Heart left ventricle (tissue), 16 donors: ENCODE results near the gene FCGR1A. TPM values are rescaled to one million over a fixed set of nuclear protein-coding genes. Genes with fewer than 3 reads are reported as not detected.
"Not testable (repeated sequence)": the region's sequence is repeated elsewhere in the genome, so short reads cannot be mapped to it uniquely, and the experiment has no call there.

Experiments used
- ATAC-seq, 4 donors: fragments of 200-7000 bp; cut with Tn5 transposase; one replicate each; pipeline ENCODE4 v1.9.1; 2020 to 2022; ENCODE audit warnings: moderate library complexity in 4 of 4, mild to moderate bottlenecking in 3 of 4, moderate number of reproducible peaks in 1 of 4
- DNase-seq, 5 donors: peaks; one replicate each; pipeline ENCODE4 v3.0.0-alpha.2; 2020
- H3K27ac ChIP-seq, 12 donors: fragments of 200-600 bp; sonication (generic) in 4 of 12; one replicate each; pipeline versions ENCODE4 v1.5.0 to v1.8.0; 2016 to 2022; ENCODE audit warnings: mild to moderate bottlenecking in 2 of 12
- H3K27me3 ChIP-seq, 9 donors: fragments of 200-600 bp; sonication (generic) in 2 of 9; one replicate each; pipeline versions ENCODE4 v1.5.1 to v1.8.0; 2016 to 2022; ENCODE audit warnings: mild to moderate bottlenecking in 3 of 9
- H3K36me3 ChIP-seq, 9 donors: fragments of 200-600 bp; sonication (generic) in 2 of 9; one replicate each; pipeline versions ENCODE4 v1.5.0 to v1.8.0; 2018 to 2022; ENCODE audit warnings: mild to moderate bottlenecking in 2 of 9
- H3K4me1 ChIP-seq, 12 donors: fragments of 200-600 bp; sonication (generic) in 4 of 12; one replicate each; pipeline versions ENCODE4 v1.5.0 to v1.8.0; 2016 to 2022; ENCODE audit warnings: mild to moderate bottlenecking in 3 of 12
- H3K4me3 ChIP-seq, 12 donors: fragments of 200-600 bp; sonication (generic) in 4 of 12; one replicate each; pipeline versions ENCODE4 v1.5.0 to v1.8.0; 2017 to 2022; ENCODE audit warnings: mild to moderate bottlenecking in 9 of 12, moderate library complexity in 4 of 12
- H3K9me3 ChIP-seq, 12 donors: fragments of 200-600 bp; sonication (generic) in 4 of 12; one replicate each; pipeline versions ENCODE4 v1.5.0 to v1.8.0; 2016 to 2022; ENCODE audit warnings: mild to moderate bottlenecking in 1 of 12
- WGBS, 4 donors: extraction: QIAGEN DNeasy Blood & Tissue Kit in 2 of 4; methylation state at CpG; one replicate each; pipeline versions ENCODE4 v1.1.5 to v1.1.7; 2013 to 2018; 5-methylcytosine and 5-hydroxymethylcytosine counted together
- intact Hi-C, 10 donors: fragments of 100-400 bp; cut with DNase I; formaldehyde crosslinking; loops; one replicate each; pipeline versions ENCODE4 v1.11.1 to v1.14.2; 2022
- polyA plus RNA-seq, 2 donors: library from polyadenylated mRNA; stranded (reverse); fragments of 200-250 nt; gene quantifications; one replicate each; pipeline ENCODE4 v1.2.3, GENCODE V29; 2013
- total RNA-seq, 9 donors: library from RNA; depleted of rRNA in 2 of 9; stranded (reverse); fragments of >200 nt in 2 of 9; fragmentation: NEBNext Ultra II Directional in 3 of 9; extraction: Animal tissue kit (Norgen Biotek cat#: 25700) in 3 of 9; gene quantifications; one replicate each; pipeline versions ENCODE4 v1.1.0 to v1.2.4, GENCODE V29; 2016 to 2023
- donor health status: ischemic (EF 13 %, LVEDD 7.1; RV severe dilation, severe dysfunction).
- donor health status: healthy with polysubstance abuse.
- donor health status: DM: no; HTN: yes; CAD: no.
- donor health status: DM: no; HTN: no; CAD: no.
- donor health status: ischemic (EF 25% LVEDD 6.9; RV normal size, moderate dysfunction).
- donor health status: ischemic (EF 25% LVEDD 5.7; RV mildly dilated, moderate dysfunction).
- donor health status: healthy.
- donor health status: DM: yes; HTN: yes; CAD: no.
- donor health status: ischemic (EF 35%, LVEDD 5.7; RV mildly dilated, moderate dysfunction).
- donor health status: nonischemic (EF 11% LVEDD 7.7; RV severe dilation, severe dysfunction).
- donor health status: DM: yes; HTN: yes; CAD: no.
- donor health status: PGD.
- donor health status: ischemic (EF 29% LVEDD 5.4; RV normal size, mild dysfunction).
- donor health status: nonischemic (EF 23%, LVEDD 6.1; RV moderate dilation, normal function).

FCGR1A gene
- total and polyA plus RNA-seq, 11 donors: 0.37 to 52.0 (median 1.9) TPM; not detected in 1

DNA sequence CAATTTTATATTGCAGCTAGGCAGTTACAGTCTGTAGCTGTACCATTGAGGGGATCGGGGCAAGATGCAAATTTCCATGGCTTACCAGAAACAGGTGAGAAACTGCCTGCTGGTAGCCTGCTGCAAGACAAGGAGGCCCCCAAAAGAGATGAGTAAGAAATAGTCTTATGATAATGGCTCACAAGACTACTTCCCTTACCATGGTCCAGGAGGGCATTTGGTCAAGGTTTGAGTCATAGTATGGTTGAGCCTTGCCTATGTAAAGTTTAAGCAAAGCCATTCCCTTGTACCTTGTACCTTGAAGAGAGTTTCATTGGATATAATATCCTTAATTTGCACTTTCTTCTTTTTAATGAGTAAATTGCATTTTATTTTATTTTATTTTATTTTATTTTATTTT is 30.3 kb upstream of the FCGR1A start:
- H3K4me3 ChIP-seq, H3K4me1 ChIP-seq, H3K9me3 ChIP-seq, DNase-seq, intact Hi-C loops, ATAC-seq, H3K36me3 ChIP-seq, H3K27ac ChIP-seq: not testable (repeated sequence)
- WGBS, 4 donors: 90 to 100% (median 98%) methylated on average over 1 of the region's 1 CpG
- peaks cover 0 to 14% (median 0%) of the 10 kb centered on the region in 9 donors for H3K27me3 ChIP-seq

GRCh38 chr1:149753466-149753865 is 29.0 kb upstream of the FCGR1A start:
- H3K27ac ChIP-seq, H3K36me3 ChIP-seq, H3K4me3 ChIP-seq, H3K27me3 ChIP-seq, H3K9me3 ChIP-seq, intact Hi-C loops, ATAC-seq, H3K4me1 ChIP-seq, DNase-seq: not testable (repeated sequence)
- WGBS, 4 donors: 11 to 44% (median 36%) methylated on average over 1 of the region's 2 CpGs

GRCh38 chr1:149755294-149755693 is 27.2 kb upstream of the FCGR1A start:
- H3K36me3 ChIP-seq, H3K4me3 ChIP-seq, H3K9me3 ChIP-seq, H3K4me1 ChIP-seq, DNase-seq, H3K27me3 ChIP-seq, intact Hi-C loops, H3K27ac ChIP-seq: not testable (repeated sequence)
- peak in 1 of 4 donors; percentile 50 for ATAC-seq
- 67 to 85% (median 74%) methylated on average over 1 to 2 of the region's 2 CpGs for WGBS, 4 donors

- H3K36me3 ChIP-seq, H3K9me3 ChIP-seq, H3K27me3 ChIP-seq, ATAC-seq, DNase-seq, H3K4me3 ChIP-seq, H3K4me1 ChIP-seq, H3K27ac ChIP-seq, intact Hi-C loops: not testable (repeated sequence)
- WGBS, 4 donors: 47 to 86% (median 70%) methylated on average over 2 of the region's 2 CpGs
Observed at GRCh38 chr1:149762294-149762693, 20.2 kb upstream of the FCGR1A start.

DNA sequence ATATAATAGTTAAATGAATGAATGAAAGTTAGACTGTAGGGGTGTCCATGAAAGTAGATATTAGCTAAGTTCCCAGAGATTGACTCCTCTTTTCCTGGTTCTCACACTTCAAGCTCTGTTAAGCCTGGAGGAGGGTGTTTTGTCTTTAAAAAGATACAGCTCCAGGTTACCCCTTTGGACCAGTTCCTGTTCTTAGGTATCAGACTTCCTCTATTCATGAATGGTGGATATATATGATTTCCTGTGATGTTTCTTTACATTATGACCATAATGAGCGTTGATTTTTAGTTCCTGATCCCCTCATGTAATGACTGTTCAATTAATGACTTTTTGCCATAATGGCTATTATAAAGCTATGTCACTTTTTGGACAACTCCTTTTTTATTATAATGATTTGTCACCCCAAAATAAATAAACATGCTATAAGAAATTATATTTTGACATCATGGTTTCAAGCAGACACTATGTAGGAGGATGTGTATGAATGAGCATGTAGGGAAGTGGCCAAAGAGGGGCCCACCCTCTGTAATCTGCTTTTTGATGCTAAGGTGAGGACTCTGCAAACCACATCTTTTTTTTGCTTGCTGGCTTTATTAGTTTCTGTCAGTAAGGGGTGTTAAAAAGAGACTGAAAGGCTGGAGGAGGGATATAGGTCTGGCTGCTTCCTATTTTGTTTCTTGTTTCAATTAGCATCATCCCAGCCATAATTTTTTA is 18.2 kb upstream of the FCGR1A start:
- WGBS, 4 donors: 63 to 83% (median 80%) methylated on average over 1 of the region's 1 CpG; no CpG with 5 or more reads in 1 of the 4 donors

GRCh38 chr1:149766241-149766640 is 16.3 kb upstream of the FCGR1A start:
- H3K36me3 ChIP-seq, intact Hi-C loops, H3K27ac ChIP-seq, ATAC-seq, H3K27me3 ChIP-seq, DNase-seq, H3K4me1 ChIP-seq, H3K4me3 ChIP-seq, H3K9me3 ChIP-seq: not testable (repeated sequence)
- 92 to 100% methylated on average over 1 of the region's 1 CpG; no CpG with 5 or more reads in 2 of the 4 donors for WGBS, 4 donors

More for the DNA sequence above, 18.2 kb upstream of the FCGR1A start:
- intact Hi-C loops, DNase-seq, H3K36me3 ChIP-seq, H3K4me1 ChIP-seq, H3K9me3 ChIP-seq, H3K27me3 ChIP-seq, H3K4me3 ChIP-seq, ATAC-seq, H3K27ac ChIP-seq: not testable (repeated sequence)

DNA sequence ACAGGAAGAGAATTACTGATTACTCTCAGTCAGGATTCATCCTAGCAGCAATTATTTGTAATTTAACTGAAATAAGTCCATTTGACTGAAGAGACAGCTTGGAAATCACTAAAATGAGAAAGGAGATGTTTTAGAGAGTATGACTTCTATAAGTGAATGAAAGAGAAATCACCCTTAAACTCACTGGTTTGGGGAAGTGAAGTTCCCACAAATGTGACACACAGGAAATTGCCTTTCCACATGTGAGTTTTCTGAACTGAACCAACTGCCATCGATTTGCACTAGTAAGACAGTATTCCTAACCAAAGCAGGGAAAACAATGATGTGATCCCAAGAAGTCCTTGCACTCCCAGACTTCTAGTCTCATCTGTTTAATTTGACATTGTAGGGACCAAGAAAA is 13.3 kb upstream of the FCGR1A start:
- H3K27ac ChIP-seq, H3K4me3 ChIP-seq: not testable (repeated sequence)
- WGBS, 4 donors: no CpG with 5 or more reads among the region's 1 CpG

GRCh38 chr1:149770661-149771060 is 11.8 kb upstream of the FCGR1A start:
- DNase-seq, H3K27ac ChIP-seq, ATAC-seq, H3K9me3 ChIP-seq, H3K4me1 ChIP-seq, intact Hi-C loops, H3K4me3 ChIP-seq, H3K27me3 ChIP-seq, H3K36me3 ChIP-seq: not testable (repeated sequence)
- 67 to 83% (median 75%) methylated on average over 4 of the region's 4 CpGs for WGBS, 4 donors

More for the DNA sequence above, 13.3 kb upstream of the FCGR1A start:
- H3K9me3 ChIP-seq, intact Hi-C loops, H3K27me3 ChIP-seq, DNase-seq, H3K4me1 ChIP-seq, H3K36me3 ChIP-seq: not testable (repeated sequence)
- peak in 1 of 4 donors; percentile 42 for ATAC-seq

DNA sequence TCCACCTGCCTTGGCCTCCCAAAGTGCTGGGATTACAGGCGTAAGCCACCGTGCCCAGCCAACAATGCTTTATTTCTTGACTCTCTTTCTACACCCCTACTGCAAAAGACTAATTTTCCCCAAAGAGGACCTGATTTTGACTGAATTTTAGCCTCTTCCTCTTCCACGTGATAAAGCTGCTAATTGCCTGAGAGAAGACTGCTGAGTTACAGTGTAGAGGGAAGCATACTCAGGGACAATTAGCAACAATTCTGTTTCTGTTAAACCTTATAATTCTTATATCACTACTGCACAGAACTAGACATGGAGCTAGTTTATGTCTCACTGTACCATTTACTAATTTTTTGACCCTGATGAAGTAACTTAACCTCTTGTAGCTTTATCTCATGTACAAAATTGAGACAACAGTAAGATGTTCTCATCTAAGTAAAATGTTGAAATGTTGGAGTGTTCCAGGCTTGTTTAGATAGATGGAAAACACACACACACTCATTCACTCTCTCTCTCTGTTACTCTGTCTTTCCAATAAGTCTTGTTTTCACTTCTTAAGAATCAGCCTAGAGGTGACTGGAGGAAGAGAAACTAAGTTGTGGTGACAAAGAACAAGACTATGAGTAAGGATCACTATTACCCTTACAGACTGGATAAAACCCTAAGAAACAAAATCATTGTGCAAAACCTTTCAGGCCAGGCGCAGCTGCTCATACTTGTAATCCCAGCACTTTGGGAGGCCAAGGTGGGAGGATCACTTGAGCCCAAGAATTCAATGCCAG is 10.7 kb upstream of the FCGR1A start:
- H3K27me3 ChIP-seq, H3K4me3 ChIP-seq, DNase-seq, H3K36me3 ChIP-seq, H3K27ac ChIP-seq, H3K4me1 ChIP-seq, intact Hi-C loops, H3K9me3 ChIP-seq, ATAC-seq: not testable (repeated sequence)
- 50 to 73% methylated on average over 1 of the region's 4 CpGs; no CpG with 5 or more reads in 2 of the 4 donors for WGBS, 4 donors

- ATAC-seq, H3K4me3 ChIP-seq: not testable (repeated sequence)
Observed at GRCh38 chr1:149775510-149776147, 6.9 kb upstream of the FCGR1A start.

More at GRCh38 chr1:149775510-149776147, 6.9 kb upstream of the FCGR1A start:
- H3K36me3 ChIP-seq, H3K4me1 ChIP-seq, H3K27me3 ChIP-seq, DNase-seq, intact Hi-C loops, H3K27ac ChIP-seq, H3K9me3 ChIP-seq: not testable (repeated sequence)
- 33 to 64% (median 45%) methylated on average over 1 of the region's 3 CpGs for WGBS, 4 donors
